RWPE2 (cell line): ENCODE data around the gene GRB14.
A peak's percentile ranks its signal among the peaks of the same experiment; 100 is the strongest.

ENCODE experiments used
- ATAC-seq: fragments of 200-7000 bp; cut with Tn5 transposase; 3 replicates; pipeline ENCODE4 v1.9.1; 2021; ENCODE audit warnings: low read depth
- DNase-seq: peaks from one replicate; pipeline ENCODE4 v3.0.0-alpha.2; 2020; ENCODE audit warnings: low spot score
- H3K27ac ChIP-seq: fragments of 450-650 bp; 2 replicates; pipeline ENCODE4 v1.5.1; 2017; ENCODE audit warnings: mild to moderate bottlenecking; ENCODE audit not compliant: poor library complexity, severe bottlenecking
- H3K27me3 ChIP-seq: fragments of 250-450 bp; sonication (Bioruptor Pico); 2 replicates; pipeline ENCODE4 v1.5.1; 2021; ENCODE audit warnings: mild to moderate bottlenecking, moderate library complexity; ENCODE audit not compliant: insufficient read depth, poor library complexity, severe bottlenecking
- H3K36me3 ChIP-seq: fragments of 250-450 bp; sonication (Bioruptor Pico); 2 replicates; pipeline ENCODE4 v1.5.1; 2020; ENCODE audit warnings: low read depth, mild to moderate bottlenecking, moderate library complexity
- H3K4me1 ChIP-seq: fragments of 250-450 bp; sonication (Bioruptor Pico); 2 replicates; pipeline ENCODE4 v1.5.1; 2021; ENCODE audit warnings: mild to moderate bottlenecking, moderate library complexity; ENCODE audit not compliant: insufficient read depth, poor library complexity, severe bottlenecking
- H3K4me3 ChIP-seq: fragments of 250-450 bp; sonication (Bioruptor Pico); 2 replicates; pipeline ENCODE4 v1.5.1; 2021; ENCODE audit warnings: mild to moderate bottlenecking, moderate library complexity; ENCODE audit not compliant: severe bottlenecking
- H3K9me3 ChIP-seq: fragments of 250-450 bp; sonication (Bioruptor Pico); 2 replicates; pipeline ENCODE4 v1.5.1; 2021; ENCODE audit warnings: mild to moderate bottlenecking, moderate library complexity; ENCODE audit not compliant: severe bottlenecking
- CTCF ChIP-seq: fragments of 450-650 bp; IDR thresholded peaks from one replicate; pipeline ENCODE4 v1.5.1; 2017; ENCODE audit warnings: mild to moderate bottlenecking, moderate library complexity; ENCODE audit not compliant: poor library complexity, severe bottlenecking

Gene GRB14

GRCh38 chr2:164617466-164617865 lies 3.8 kb downstream of the GRB14 start:
- peak; percentile 34; the same call in 2 of the 3 replicates for ATAC-seq
- no peak for TF ChIP-seq CTCF
- no peak overlapping the region for H3K27ac ChIP-seq
- H3K9me3 ChIP-seq, result no peaks in the 10 kb centered on the region
- no peaks in the 10 kb centered on the region for H3K27me3 ChIP-seq
- H3K4me3 ChIP-seq, result no peak overlapping the region
- no peak for DNase-seq
- H3K4me1 ChIP-seq, result peaks cover 8% of the 10 kb centered on the region
- no peaks in the 10 kb centered on the region for H3K36me3 ChIP-seq

DNA sequence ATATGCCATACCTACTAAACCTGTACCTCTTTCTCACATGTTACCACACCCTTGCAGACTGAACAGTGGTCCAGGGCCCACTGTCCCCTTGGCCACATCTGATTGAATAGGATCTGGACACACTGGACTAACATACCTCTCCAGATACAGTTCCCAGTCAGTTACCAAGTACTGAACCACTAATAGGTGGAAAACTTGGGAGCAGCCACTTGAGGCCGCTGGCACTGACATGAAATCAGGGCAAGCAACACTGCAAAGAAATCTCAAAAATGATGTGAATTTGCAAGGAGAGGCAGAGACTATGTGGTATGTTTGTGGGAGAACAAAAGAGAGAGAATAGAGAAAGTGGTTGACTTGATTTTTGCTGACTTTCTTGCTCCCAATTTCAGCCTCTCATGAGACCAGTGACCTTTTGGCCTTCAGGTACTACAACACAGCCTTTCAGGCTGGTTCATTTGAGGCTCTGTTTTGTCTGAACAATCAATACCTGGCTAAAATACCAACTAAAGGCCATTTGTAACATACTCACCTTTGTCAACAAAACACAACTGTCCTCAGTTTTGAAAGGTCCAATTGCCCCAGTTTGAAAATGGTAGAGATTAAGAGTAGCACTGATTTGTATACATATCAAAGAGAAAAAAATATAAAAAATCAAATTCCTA lies 7.8 kb downstream of the GRB14 start:
- Histone ChIP-seq H3K9me3 (no peaks in the 10 kb centered on the region), H3K27me3 (no peaks in the 10 kb centered on the region), H3K36me3 (no peaks in the 10 kb centered on the region), H3K4me1 (peaks cover 4% of the 10 kb centered on the region), H3K27ac (no peak overlapping the region), H3K4me3 (no peak overlapping the region)
- ATAC-seq (no peak), DNase-seq (no peak)
- TF ChIP-seq CTCF, result no peak

GRCh38 chr2:164609790-164610189 lies 11.5 kb downstream of the GRB14 start:
- Histone ChIP-seq H3K4me3 (no peak overlapping the region), H3K27me3 (no peaks in the 10 kb centered on the region), H3K27ac (no peak overlapping the region), H3K4me1 (no peaks in the 10 kb centered on the region), H3K36me3 (no peaks in the 10 kb centered on the region), H3K9me3 (no peaks in the 10 kb centered on the region)
- ATAC-seq (peak; percentile 87), DNase-seq (no peak)
- no peak for TF ChIP-seq CTCF

GRCh38 chr2:164606557-164606956 lies 14.7 kb downstream of the GRB14 start:
- Histone ChIP-seq H3K27ac (no peak overlapping the region), H3K9me3 (no peaks in the 10 kb centered on the region), H3K36me3 (no peaks in the 10 kb centered on the region), H3K4me1 (no peaks in the 10 kb centered on the region), H3K27me3 (no peaks in the 10 kb centered on the region), H3K4me3 (no peak overlapping the region)
- DNase-seq (no peak), ATAC-seq (no peak)
- TF ChIP-seq CTCF, result no peak

DNA sequence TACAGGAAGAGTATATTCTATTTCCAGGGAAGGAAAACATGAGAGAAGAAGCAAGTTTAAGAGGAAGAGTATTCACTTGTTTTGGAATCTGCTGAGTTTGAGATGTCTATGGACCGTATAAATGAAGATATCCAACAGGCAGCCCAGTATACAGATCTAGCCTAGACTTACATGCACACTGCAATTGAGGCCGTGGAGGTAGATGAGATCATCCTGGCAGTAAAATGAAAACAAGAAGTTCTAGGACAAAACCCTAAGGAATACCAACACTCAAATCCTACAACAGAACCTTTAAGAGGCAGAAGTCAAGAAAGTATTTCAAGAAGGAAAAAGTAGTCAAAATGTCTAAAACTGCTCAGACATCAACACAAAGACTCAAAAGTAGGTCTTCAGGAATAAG lies 16.0 kb downstream of the GRB14 start:
- no peaks in the 10 kb centered on the region for H3K36me3 ChIP-seq
- DNase-seq (no peak), ATAC-seq (no peak)
- no peak for TF ChIP-seq CTCF
- H3K9me3 ChIP-seq, result no peaks in the 10 kb centered on the region
- H3K4me3 ChIP-seq, result no peak overlapping the region
- no peaks in the 10 kb centered on the region for H3K4me1 ChIP-seq
- no peak overlapping the region for H3K27ac ChIP-seq
- H3K27me3 ChIP-seq, result no peaks in the 10 kb centered on the region
